Common myeloid progenitor, CD34-positive (primary cell): ENCODE results near the gene SCUBE3.

ENCODE experiments used
- CTCF ChIA-PET: fragments of 350-600 bp; sonication (Branson Sonifier 250); formaldehyde crosslinking; loops from one replicate; lab custom pipeline; 2021; ENCODE audit warnings: antibody characterized with exemption; lab: Charles Lee
- POLR2A ChIA-PET: fragments of 350-600 bp; sonication (Branson Sonifier 250); formaldehyde crosslinking; loops from one replicate; lab custom pipeline; 2021; ENCODE audit warnings: antibody characterized with exemption; lab: Charles Lee
- DNase-seq, 3 donors: peaks; one replicate each; pipeline versions ENCODE4 v3.0.0 to v3.0.0-alpha.2; 2013
- H3K27ac ChIP-seq, 2 experiments: 1 replicate in 1 of 2; 2 replicates in 1 of 2; pipeline ENCODE4 v1.7.0; 2013; ENCODE audit warnings: inconsistent platforms in 2 of 2, low read length in 2 of 2, mild to moderate bottlenecking in 2 of 2, low read depth in 1 of 2, moderate library complexity in 1 of 2; ENCODE audit not compliant: severe bottlenecking in 2 of 2, insufficient read depth in 1 of 2, poor library complexity in 1 of 2
- H3K27me3 ChIP-seq, 5 experiments: replicated peaks in 2 of 5; 1 replicate in 3 of 5; 2 replicates in 2 of 5; pipeline versions ENCODE4 v1.6.1 to v1.7.0; 2013; ENCODE audit warnings: low read length in 4 of 5, mild to moderate bottlenecking in 2 of 5, moderate library complexity in 2 of 5, inconsistent platforms in 1 of 5; ENCODE audit not compliant: insufficient read depth in 5 of 5, control insufficient read depth in 4 of 5
- H3K36me3 ChIP-seq, 4 experiments: 1 replicate in 2 of 4; 2 replicates in 2 of 4; pipeline versions ENCODE4 v1.6.1 to v1.7.0; 2013; ENCODE audit warnings: low read length in 3 of 4, control low read depth in 1 of 4, mild to moderate bottlenecking in 1 of 4; ENCODE audit not compliant: control insufficient read depth in 4 of 4, insufficient read depth in 4 of 4
- H3K4me1 ChIP-seq, 4 experiments: 1 replicate in 3 of 4; 2 replicates in 1 of 4; pipeline versions ENCODE4 v1.6.1 to v1.7.1; 2013; ENCODE audit warnings: low read length in 3 of 4, mild to moderate bottlenecking in 3 of 4, control low read depth in 1 of 4, inconsistent platforms in 1 of 4, moderate library complexity in 1 of 4; ENCODE audit not compliant: control insufficient read depth in 4 of 4, insufficient read depth in 4 of 4; ENCODE audit errors: control extremely low read depth in 1 of 4
- H3K4me3 ChIP-seq, 7 experiments: 1 replicate in 4 of 7; 2 replicates in 3 of 7; pipeline versions ENCODE4 v1.5.1 to v1.7.0; 2013; ENCODE audit warnings: mild to moderate bottlenecking in 7 of 7, low read length in 6 of 7, moderate library complexity in 6 of 7, inconsistent platforms in 2 of 7, low read depth in 2 of 7, control low read depth in 1 of 7; ENCODE audit not compliant: insufficient read depth in 4 of 7, control insufficient read depth in 1 of 7; ENCODE audit errors: extremely low read depth in 1 of 7
- H3K9me3 ChIP-seq, 5 experiments: 1 replicate in 4 of 5; 2 replicates in 1 of 5; pipeline versions ENCODE4 v1.6.1 to v1.7.1; 2013; ENCODE audit warnings: low read length in 4 of 5, mild to moderate bottlenecking in 2 of 5, inconsistent platforms in 1 of 5, low read depth in 1 of 5, moderate library complexity in 1 of 5; ENCODE audit not compliant: control insufficient read depth in 4 of 5, insufficient read depth in 2 of 5; ENCODE audit errors: control extremely low read depth in 1 of 5
- WGBS: methylation state at CpG from one replicate; pipeline ENCODE4 v1.1.5; 2013; ENCODE audit not compliant: insufficient coverage; 5-methylcytosine and 5-hydroxymethylcytosine counted together

The SCUBE3 gene

GRCh38 chr6:35259194-35259947 is 45.6 kb downstream of the SCUBE3 start, which contains the start of gene ZNF76:
Gene ZNF76, plus strand, starts transcription at chr6:35259735. Its CDS starts 21,417 bp downstream, at chr6:35281152.
- Histone ChIP-seq H3K27ac (peak within 1 kb of the TSS; percentile 86 to 92), H3K4me1 (peaks cover 11 to 24% (median 19%) of the 10 kb centered on the region in 4 experiments), H3K4me3 (peak within 1 kb of the TSS; percentile 60 to 98 (median 90)), H3K27me3 (no peaks in the 10 kb centered on the region), H3K36me3 (no peaks in the 10 kb centered on the region), H3K9me3 (no peaks in the 10 kb centered on the region)
- under 1% methylated on average over 80 of the region's 82 CpGs for WGBS
- DNase-seq = peak; percentile 92 to 93 (median 92)
- POLR2A ChIA-PET = interaction anchor here (0.7 to 1.1 kb wide), 2 partner anchors 14 to 646 kb away, joined by 3 read pairs; no protein-coding TSS in a partner anchor
- CTCF ChIA-PET = interaction anchor here (0.7 to 5.4 kb wide), 7 partner anchors 9 to 103 kb away, joined by 3 to 56 read pairs (median 4); no protein-coding TSS in a partner anchor

GRCh38 chr6:35259948-35260590 is 46.3 kb downstream of the SCUBE3 start:
- H3K27me3 ChIP-seq = no peaks in the 10 kb centered on the region
- no peaks in the 10 kb centered on the region for H3K36me3 ChIP-seq
- 7% methylated on average over 10 of the region's 23 CpGs for WGBS
- ChIA-PET CTCF (interaction anchor here (1.2 to 5.4 kb wide), 4 partner anchors 11 to 104 kb away, joined by 3 to 56 read pairs (median 4); partner anchors contain the start of gene DEF6), POLR2A (interaction anchor here (1.1 kb wide), 1 partner anchor 14 kb away, joined by 3 read pairs; no protein-coding TSS in a partner anchor)
- H3K4me3 ChIP-seq = peak overlapping the region; percentile 60 to 98 (median 90)
- H3K27ac ChIP-seq = peak overlapping the region; percentile 86 to 92
- peaks cover 11 to 25% (median 19%) of the 10 kb centered on the region in 4 experiments for H3K4me1 ChIP-seq
- no peaks in the 10 kb centered on the region for H3K9me3 ChIP-seq
- DNase-seq = peak; percentile 79 to 91 (median 89)

- 100% methylated on average over 3 of the region's 6 CpGs for WGBS
- Histone ChIP-seq H3K36me3 (no peaks in the 10 kb centered on the region), H3K27me3 (no peaks in the 10 kb centered on the region), H3K27ac (peak overlapping the region; percentile 86 to 92), H3K4me1 (peaks cover 11 to 25% (median 19%) of the 10 kb centered on the region in 4 experiments), H3K4me3 (peak overlapping the region in 6 of 7 experiments; percentile 60 to 98 (median 90)), H3K9me3 (no peaks in the 10 kb centered on the region)
- no peak for DNase-seq
- ChIA-PET CTCF (interaction anchor here (0.9 to 1.6 kb wide), 4 partner anchors 12 to 56 kb away, joined by 3 to 4 read pairs (median 3); partner anchors contain the start of gene DEF6), POLR2A (no interaction called here)
These were observed 47.1 kb downstream of the SCUBE3 start for GRCh38 chr6:35260591-35261570.

GRCh38 chr6:35262596-35262995 is 48.8 kb downstream of the SCUBE3 start:
- Histone ChIP-seq H3K27me3 (no peaks in the 10 kb centered on the region), H3K36me3 (peaks cover 0 to 2% (median under 1%) of the 10 kb centered on the region in 4 experiments), H3K4me1 (peaks cover 11 to 25% (median 19%) of the 10 kb centered on the region in 4 experiments), H3K27ac (no peak overlapping the region), H3K4me3 (no peak overlapping the region), H3K9me3 (no peaks in the 10 kb centered on the region)
- no peak for DNase-seq
- CTCF ChIA-PET = no interaction called here
- POLR2A ChIA-PET = interaction anchor here (0.6 kb wide), 1 partner anchor 1014 kb away, joined by 4 read pairs; no protein-coding TSS in a partner anchor
- WGBS = 81% methylated on average over 1 of the region's 2 CpGs

GRCh38 chr6:35264550-35265274 is 51.0 kb downstream of the SCUBE3 start:
- no peak overlapping the region for H3K27ac ChIP-seq
- DNase-seq = no peak
- CTCF ChIA-PET = interaction anchor here (0.9 to 1.7 kb wide), 3 partner anchors 21 to 32 kb away, joined by 3 to 4 read pairs (median 3); partner anchors contain the start of gene DEF6
- no peaks in the 10 kb centered on the region for H3K27me3 ChIP-seq
- H3K9me3 ChIP-seq = no peaks in the 10 kb centered on the region
- peaks cover 0 to 4% (median 2%) of the 10 kb centered on the region in 4 experiments for H3K36me3 ChIP-seq
- POLR2A ChIA-PET = no interaction called here
- peaks cover 6 to 16% (median 10%) of the 10 kb centered on the region in 4 experiments for H3K4me1 ChIP-seq
- no peak overlapping the region for H3K4me3 ChIP-seq

GRCh38 chr6:35265523-35265922 is 51.8 kb downstream of the SCUBE3 start:
- 97% methylated on average over 2 of the region's 2 CpGs for WGBS
- Histone ChIP-seq H3K36me3 (peaks cover 0 to 4% (median 2%) of the 10 kb centered on the region in 4 experiments), H3K9me3 (no peaks in the 10 kb centered on the region), H3K4me1 (peaks cover 1 to 10% (median 6%) of the 10 kb centered on the region in 4 experiments), H3K27ac (no peak overlapping the region), H3K27me3 (no peaks in the 10 kb centered on the region), H3K4me3 (no peak overlapping the region)
- DNase-seq = no peak
- ChIA-PET POLR2A (no interaction called here), CTCF (interaction anchor here (0.9 kb wide), 1 partner anchor 22 kb away, joined by 3 read pairs; no protein-coding TSS in a partner anchor)
